Neural progenitor cell (in vitro differentiated cells): ENCODE data around the gene CAMK1. TPM values are rescaled to one million over a fixed set of nuclear protein-coding genes. Genes with fewer than 3 reads are reported as not detected.

Source experiments
- DNase-seq: peaks from one replicate; pipeline ENCODE4 v3.0.0-alpha.2; 2016; ENCODE audit warnings: low spot score
- H2AFZ ChIP-seq: fragments of 200-600 bp; sonication (generic); replicated peaks from 2 replicates; pipeline ENCODE4 v1.6.1; 2016; ENCODE audit warnings: antibody characterized with exemption
- H3F3A ChIP-seq: fragments of 200-600 bp; sonication (generic); 2 replicates; pipeline ENCODE4 v1.6.1; 2016; ENCODE audit warnings: antibody characterized with exemption, low read depth
- H3K27ac ChIP-seq: fragments of 200-600 bp; sonication (generic); 2 replicates; pipeline ENCODE4 v1.5.1; 2016; ENCODE audit warnings: mild to moderate bottlenecking
- H3K27me3 ChIP-seq: fragments of 200-600 bp; sonication (generic); 2 replicates; pipeline ENCODE4 v1.6.1; 2016; ENCODE audit warnings: mild to moderate bottlenecking, moderate library complexity
- H3K36me3 ChIP-seq: fragments of 200-600 bp; sonication (generic); 2 replicates; pipeline ENCODE4 v1.5.1; 2016
- H3K4me1 ChIP-seq: fragments of 200-600 bp; sonication (generic); 2 replicates; pipeline ENCODE4 v1.6.1; 2016; ENCODE audit warnings: mixed run types
- H3K4me2 ChIP-seq: fragments of 200-600 bp; sonication (generic); 2 replicates; pipeline ENCODE4 v1.6.1; 2016
- H3K4me3 ChIP-seq: fragments of 200-600 bp; sonication (generic); 2 replicates; pipeline ENCODE4 v1.5.1; 2016
- H3K79me2 ChIP-seq: fragments of 200-600 bp; sonication (generic); 2 replicates; pipeline ENCODE4 v1.6.1; 2016; ENCODE audit warnings: low read depth
- H3K9ac ChIP-seq: fragments of 200-600 bp; sonication (generic); 2 replicates; pipeline ENCODE4 v1.6.1; 2016
- H3K9me3 ChIP-seq: fragments of 200-600 bp; sonication (generic); 2 replicates; pipeline ENCODE4 v1.5.1; 2016; ENCODE audit warnings: low read depth
- H4K20me1 ChIP-seq: fragments of 200-600 bp; sonication (generic); 2 replicates; pipeline ENCODE4 v1.6.1; 2016; ENCODE audit warnings: low read depth
- H3K27ac Mint-ChIP-seq: 3 replicates; pipeline ENCODE4 v1.8.0; 2021; ENCODE audit warnings: mixed read lengths
- H3K27me3 Mint-ChIP-seq: 2 replicates; pipeline ENCODE4 v1.8.0; 2022; ENCODE audit warnings: low read depth, mild to moderate bottlenecking, inconsistent platforms, moderate library complexity, mixed read lengths; ENCODE audit not compliant: insufficient read depth
- H3K36me3 Mint-ChIP-seq: 3 replicates; pipeline ENCODE4 v1.8.0; 2021; ENCODE audit warnings: mixed read lengths
- H3K4me1 Mint-ChIP-seq: 3 replicates; pipeline ENCODE4 v1.8.0; 2021; ENCODE audit warnings: mixed read lengths
- H3K4me3 Mint-ChIP-seq: 3 replicates; pipeline ENCODE4 v1.8.0; 2021; ENCODE audit warnings: mild to moderate bottlenecking, moderate library complexity, mixed read lengths
- H3K9me3 Mint-ChIP-seq: 3 replicates; pipeline ENCODE4 v1.8.0; 2020; ENCODE audit warnings: mixed read lengths
- EZH2 ChIP-seq: fragments of 200-600 bp; sonication (generic); IDR thresholded peaks from 2 replicates; pipeline ENCODE4 v1.6.1; 2017; ENCODE audit warnings: antibody characterized with exemption, mild to moderate bottlenecking, moderate library complexity
- EZH2phosphoT487 ChIP-seq: fragments of 200-600 bp; sonication (generic); IDR thresholded peaks from 2 replicates; pipeline ENCODE4 v1.6.1; 2017; ENCODE audit warnings: antibody characterized with exemption
- total RNA-seq: library from RNA; depleted of rRNA; stranded (reverse); fragments of >200 nt; gene quantifications from 2 replicates; pipeline ENCODE4 v1.2.3, GENCODE V29; 2015; ENCODE audit warnings: low replicate concordance
- TF ChIP-seq, protein P1 (sequence below): fragments of 200-600 bp; sonication (generic); IDR thresholded peaks from 2 replicates; pipeline ENCODE4 v1.5.1; 2017; ENCODE audit warnings: antibody characterized with exemption, mild to moderate bottlenecking

Gene CAMK1
- total RNA-seq, 1 donor from 2014 or later, result 24.9 TPM

DNA sequence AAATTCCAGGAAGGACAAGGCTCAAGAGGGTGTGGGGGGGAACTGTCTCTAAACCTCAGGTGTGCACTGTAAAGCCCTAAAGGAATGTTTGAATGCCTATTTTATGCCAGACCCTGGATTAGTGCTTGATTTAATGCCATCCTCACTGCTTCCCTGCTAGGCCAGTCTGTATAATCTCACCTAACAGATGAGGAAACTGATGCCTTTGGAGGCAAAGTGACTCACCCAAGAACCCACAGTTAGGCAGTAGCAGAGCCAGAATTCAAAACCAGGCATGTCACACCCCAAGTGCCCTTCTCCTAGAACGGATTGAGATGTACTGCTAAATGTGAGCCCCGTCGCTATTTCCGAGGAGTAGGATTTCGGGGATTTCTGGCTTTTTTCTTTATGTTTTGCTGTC, 7.8 kb downstream of the CAMK1 start:
- no peak overlapping the region for H3K4me3 ChIP-seq
- no peak overlapping the region for H3K27ac ChIP-seq
- H3K27me3 ChIP-seq, result no peaks in the 10 kb centered on the region
- Mint-ChIP-seq H3K36me3 (peaks cover 28% of the 10 kb centered on the region), H3K27me3 (peaks cover 3% of the 10 kb centered on the region), H3K4me1 (no peaks in the 10 kb centered on the region), H3K4me3 (no peak overlapping the region), H3K9me3 (no peaks in the 10 kb centered on the region), H3K27ac (no peak overlapping the region)
- no peaks in the 10 kb centered on the region for H3K36me3 ChIP-seq
- peaks cover 3% of the 10 kb centered on the region for H3K4me1 ChIP-seq
- no peak overlapping the region for H3K4me2 ChIP-seq
- H4K20me1 ChIP-seq, result no peaks in the 10 kb centered on the region
- H2AFZ ChIP-seq, result no peak overlapping the region
- H3K9me3 ChIP-seq, result no peaks in the 10 kb centered on the region
- DNase-seq, result no peak
- no peak overlapping the region for H3K9ac ChIP-seq
- TF ChIP-seq, protein P1, sequence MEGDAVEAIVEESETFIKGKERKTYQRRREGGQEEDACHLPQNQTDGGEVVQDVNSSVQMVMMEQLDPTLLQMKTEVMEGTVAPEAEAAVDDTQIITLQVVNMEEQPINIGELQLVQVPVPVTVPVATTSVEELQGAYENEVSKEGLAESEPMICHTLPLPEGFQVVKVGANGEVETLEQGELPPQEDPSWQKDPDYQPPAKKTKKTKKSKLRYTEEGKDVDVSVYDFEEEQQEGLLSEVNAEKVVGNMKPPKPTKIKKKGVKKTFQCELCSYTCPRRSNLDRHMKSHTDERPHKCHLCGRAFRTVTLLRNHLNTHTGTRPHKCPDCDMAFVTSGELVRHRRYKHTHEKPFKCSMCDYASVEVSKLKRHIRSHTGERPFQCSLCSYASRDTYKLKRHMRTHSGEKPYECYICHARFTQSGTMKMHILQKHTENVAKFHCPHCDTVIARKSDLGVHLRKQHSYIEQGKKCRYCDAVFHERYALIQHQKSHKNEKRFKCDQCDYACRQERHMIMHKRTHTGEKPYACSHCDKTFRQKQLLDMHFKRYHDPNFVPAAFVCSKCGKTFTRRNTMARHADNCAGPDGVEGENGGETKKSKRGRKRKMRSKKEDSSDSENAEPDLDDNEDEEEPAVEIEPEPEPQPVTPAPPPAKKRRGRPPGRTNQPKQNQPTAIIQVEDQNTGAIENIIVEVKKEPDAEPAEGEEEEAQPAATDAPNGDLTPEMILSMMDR, result no peak
- TF ChIP-seq EZH2phosphoT487, result no peak
- no peak for TF ChIP-seq EZH2
- peaks cover 14% of the 10 kb centered on the region for H3F3A ChIP-seq
- no peaks in the 10 kb centered on the region for H3K79me2 ChIP-seq

DNA sequence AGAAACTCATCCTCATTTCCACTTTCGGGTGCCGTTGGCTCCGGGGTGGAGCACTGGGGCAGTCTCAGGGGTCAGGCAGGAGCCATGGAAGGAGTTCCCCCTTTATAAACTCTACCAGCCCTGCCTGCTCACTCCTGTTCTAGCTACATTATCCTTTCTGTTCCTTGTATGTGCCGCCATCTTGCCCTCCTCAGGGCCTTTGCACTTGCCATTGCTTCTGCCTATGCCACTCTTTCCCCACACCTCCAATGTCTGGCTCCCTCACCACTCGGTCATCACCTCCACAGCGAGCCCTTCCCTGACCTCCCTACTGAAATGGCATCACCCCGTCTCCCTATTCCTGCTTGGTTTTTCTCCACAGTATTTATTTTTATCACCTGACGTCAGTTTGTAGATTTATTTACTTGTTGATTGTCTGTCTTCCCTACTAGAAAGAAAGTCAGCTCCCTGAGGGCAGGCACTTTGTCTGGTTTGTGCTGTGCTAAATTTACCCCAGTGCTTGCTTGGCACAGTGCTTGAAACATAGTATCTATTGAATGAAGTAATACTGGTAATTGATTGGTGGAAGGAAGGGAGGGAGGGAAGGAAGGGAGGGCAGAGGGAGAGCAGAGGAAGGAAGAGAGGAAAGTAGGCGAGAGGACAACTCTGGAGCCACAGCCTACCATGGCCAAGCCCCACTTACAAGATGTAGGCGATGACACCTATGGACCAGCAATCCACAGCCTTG, 8.8 kb downstream of the CAMK1 start:
- Histone ChIP-seq H3K36me3 (no peaks in the 10 kb centered on the region), H3K9me3 (no peaks in the 10 kb centered on the region), H3K4me2 (no peak overlapping the region), H4K20me1 (no peaks in the 10 kb centered on the region), H3F3A (peaks cover 7% of the 10 kb centered on the region), H3K27me3 (no peaks in the 10 kb centered on the region), H2AFZ (no peak overlapping the region), H3K4me1 (peaks cover 2% of the 10 kb centered on the region), H3K9ac (no peak overlapping the region), H3K79me2 (no peaks in the 10 kb centered on the region), H3K4me3 (no peak overlapping the region), H3K27ac (no peak overlapping the region)
- Mint-ChIP-seq H3K27ac (no peak overlapping the region), H3K27me3 (peaks cover 7% of the 10 kb centered on the region), H3K4me1 (no peaks in the 10 kb centered on the region), H3K4me3 (no peak overlapping the region), H3K36me3 (peaks cover 29% of the 10 kb centered on the region), H3K9me3 (no peaks in the 10 kb centered on the region)
- DNase-seq, result no peak
- TF ChIP-seq, protein P1, result no peak
- TF ChIP-seq EZH2, result no peak
- TF ChIP-seq EZH2phosphoT487, result no peak

DNA sequence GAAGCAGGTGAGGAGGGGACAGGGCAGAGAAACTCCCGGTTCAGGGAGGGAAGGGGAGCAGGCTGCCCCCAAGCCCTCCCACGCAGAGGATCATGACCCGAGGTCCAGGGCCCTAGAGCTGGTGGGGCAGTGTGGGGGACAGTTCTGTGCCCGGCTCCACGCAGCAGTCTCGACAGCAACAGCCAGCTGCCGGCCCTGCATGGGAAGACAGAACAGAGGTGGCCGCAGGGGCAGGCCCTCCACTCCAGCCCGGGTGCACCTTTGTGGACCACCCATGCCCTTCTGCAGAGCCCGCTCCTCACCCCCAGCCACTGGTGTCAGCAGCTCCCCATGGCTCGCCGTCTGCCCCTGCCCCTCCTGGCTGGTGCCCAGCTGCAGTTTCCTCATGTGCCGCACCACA, 12.3 kb downstream of the CAMK1 start:
- Mint-ChIP-seq H3K9me3 (no peaks in the 10 kb centered on the region), H3K36me3 (peaks cover 34% of the 10 kb centered on the region), H3K4me3 (no peak overlapping the region), H3K4me1 (no peaks in the 10 kb centered on the region), H3K27ac (no peak overlapping the region), H3K27me3 (peaks cover 7% of the 10 kb centered on the region)
- Histone ChIP-seq H3K27me3 (no peaks in the 10 kb centered on the region), H3F3A (no peaks in the 10 kb centered on the region), H3K9ac (no peak overlapping the region), H2AFZ (no peak overlapping the region), H3K79me2 (no peaks in the 10 kb centered on the region), H3K4me3 (no peak overlapping the region), H3K36me3 (no peaks in the 10 kb centered on the region), H3K4me2 (no peak overlapping the region), H4K20me1 (peaks cover 3% of the 10 kb centered on the region), H3K4me1 (no peaks in the 10 kb centered on the region), H3K27ac (no peak overlapping the region), H3K9me3 (no peaks in the 10 kb centered on the region)
- TF ChIP-seq EZH2phosphoT487, result no peak
- no peak for TF ChIP-seq EZH2
- TF ChIP-seq, protein P1, result no peak
- DNase-seq, result no peak
